OCI-LY1 (cell line): ENCODE results near the gene PPCS.

Experiments
- EZH2 ChIP-seq: fragments of 200-600 bp; sonication (generic), shearing (Covaris generic); IDR thresholded peaks from 2 replicates; pipeline ENCODE4 v1.8.0; 2017; ENCODE audit warnings: borderline replicate concordance, mixed run types, mild to moderate bottlenecking, antibody characterized with exemption, low read length, moderate library complexity, mixed read lengths
- TF ChIP-seq, protein P1 (sequence below): fragments of 200-600 bp; sonication (generic), shearing (Covaris generic); IDR thresholded peaks from 2 replicates; pipeline ENCODE4 v1.5.1; 2017; ENCODE audit warnings: mild to moderate bottlenecking, antibody characterized with exemption, low read length, moderate library complexity, mixed read lengths

DNA sequence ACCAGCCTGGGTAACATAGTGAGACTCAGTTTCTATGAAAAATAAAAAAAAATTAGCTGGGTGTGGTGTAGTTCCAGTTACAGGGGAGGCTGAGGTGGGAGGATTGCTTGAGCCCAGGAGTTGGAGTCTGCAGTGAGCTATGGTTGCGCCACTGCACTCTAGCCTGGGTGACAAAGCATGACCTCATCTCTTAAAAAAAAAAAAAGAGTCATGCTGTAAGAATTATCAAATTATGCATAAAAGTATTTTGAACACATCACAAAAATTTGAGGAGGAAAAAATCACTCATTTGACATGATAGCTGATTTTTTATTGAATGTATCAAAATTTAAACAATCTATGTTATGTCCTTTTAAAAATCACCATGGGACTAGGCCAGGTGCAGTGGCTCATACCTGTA lies 24.6 kb downstream of the PPCS start:
- TF ChIP-seq, protein P1, sequence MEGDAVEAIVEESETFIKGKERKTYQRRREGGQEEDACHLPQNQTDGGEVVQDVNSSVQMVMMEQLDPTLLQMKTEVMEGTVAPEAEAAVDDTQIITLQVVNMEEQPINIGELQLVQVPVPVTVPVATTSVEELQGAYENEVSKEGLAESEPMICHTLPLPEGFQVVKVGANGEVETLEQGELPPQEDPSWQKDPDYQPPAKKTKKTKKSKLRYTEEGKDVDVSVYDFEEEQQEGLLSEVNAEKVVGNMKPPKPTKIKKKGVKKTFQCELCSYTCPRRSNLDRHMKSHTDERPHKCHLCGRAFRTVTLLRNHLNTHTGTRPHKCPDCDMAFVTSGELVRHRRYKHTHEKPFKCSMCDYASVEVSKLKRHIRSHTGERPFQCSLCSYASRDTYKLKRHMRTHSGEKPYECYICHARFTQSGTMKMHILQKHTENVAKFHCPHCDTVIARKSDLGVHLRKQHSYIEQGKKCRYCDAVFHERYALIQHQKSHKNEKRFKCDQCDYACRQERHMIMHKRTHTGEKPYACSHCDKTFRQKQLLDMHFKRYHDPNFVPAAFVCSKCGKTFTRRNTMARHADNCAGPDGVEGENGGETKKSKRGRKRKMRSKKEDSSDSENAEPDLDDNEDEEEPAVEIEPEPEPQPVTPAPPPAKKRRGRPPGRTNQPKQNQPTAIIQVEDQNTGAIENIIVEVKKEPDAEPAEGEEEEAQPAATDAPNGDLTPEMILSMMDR, result no peak
- no peak for TF ChIP-seq EZH2
